ENCODE measurements around the gene SEC24C. TPM values are rescaled to one million over a fixed set of nuclear protein-coding genes. Genes with fewer than 3 reads are reported as not detected.

Gene SEC24C
- total RNA-seq, 1 donor from 2014 or later, result 99.0 TPM

GRCh38 chr10:73814896-73815718 is 70.9 kb downstream of the SEC24C start:
- no peaks in the 10 kb centered on the region for H3K9me3 ChIP-seq (ENCODE audit: insufficient read depth, low read depth, low read length)
- no peak for FAIRE-seq
- H3K4me1 Mint-ChIP-seq (ENCODE audit: low read depth, unreplicated experiment), result peaks cover 11% of the 10 kb centered on the region

GRCh38 chr10:73815719-73816030 is 71.5 kb downstream of the SEC24C start:
- H2AFZ ChIP-seq (ENCODE audit: low read depth, low read length), result no peak overlapping the region
- H3K4me3 Mint-ChIP-seq (ENCODE audit: unreplicated experiment), result peak overlapping the region; percentile 29
- peaks cover 4% of the 10 kb centered on the region for H3K36me3 ChIP-seq (ENCODE audit: insufficient read depth, low read length)
- H3K27ac Mint-ChIP-seq (ENCODE audit: unreplicated experiment), result peak overlapping the region; percentile 83
- FAIRE-seq (no peak), DNase-seq (ENCODE audit: low read depth) (no peak)
- H3K27ac ChIP-seq (ENCODE audit: low read depth, low read length), result peak overlapping the region; percentile 32
- no peaks in the 10 kb centered on the region for H3K27me3 ChIP-seq (ENCODE audit: insufficient read depth, low read length)
- no peaks in the 10 kb centered on the region for H3K9me3 ChIP-seq (ENCODE audit: insufficient read depth, low read depth, low read length)
- H3K4me1 ChIP-seq (ENCODE audit: insufficient read depth, low read length), result peaks cover 22% of the 10 kb centered on the region
- peaks cover 9% of the 10 kb centered on the region for H3K4me1 Mint-ChIP-seq (ENCODE audit: low read depth, unreplicated experiment)
- H3K4me3 ChIP-seq (ENCODE audit: insufficient read depth, low read depth, low read length), result no peak overlapping the region
- peak overlapping the region; percentile 5 for H3K9ac ChIP-seq (ENCODE audit: low read length)
- H3K4me2 ChIP-seq (ENCODE audit: low read length), result peak overlapping the region; percentile 23
- no peaks in the 10 kb centered on the region for H3K9me3 Mint-ChIP-seq (ENCODE audit: unreplicated experiment)
- peaks cover 2% of the 10 kb centered on the region for H3K79me2 ChIP-seq (ENCODE audit: insufficient read depth, low read length)
- H3K27me3 Mint-ChIP-seq (ENCODE audit: low read depth, unreplicated experiment), result no peaks in the 10 kb centered on the region
- H3K36me3 Mint-ChIP-seq (ENCODE audit: low read depth, unreplicated experiment), result peaks cover 17% of the 10 kb centered on the region
- no peak for TF ChIP-seq EZH2 (IDR thresholded peaks at IDR 0.05; ENCODE audit: insufficient read depth, low read length)
- no peak for TF ChIP-seq CTCF (IDR thresholded peaks at IDR 0.05; ENCODE audit: insufficient read depth, low read depth, low read length)
- H4K20me1 ChIP-seq (ENCODE audit: insufficient read depth, low read length), result no peaks in the 10 kb centered on the region

More at GRCh38 chr10:73814896-73815718, 70.9 kb downstream of the SEC24C start:
- Histone ChIP-seq H3K9ac (ENCODE audit: low read length) (peak overlapping the region; percentile 5), H3K4me1 (ENCODE audit: insufficient read depth, low read length) (peaks cover 26% of the 10 kb centered on the region), H3K27me3 (ENCODE audit: insufficient read depth, low read length) (no peaks in the 10 kb centered on the region), H3K4me2 (ENCODE audit: low read length) (no peak overlapping the region), H3K36me3 (ENCODE audit: insufficient read depth, low read length) (peaks cover 4% of the 10 kb centered on the region), H2AFZ (ENCODE audit: low read depth, low read length) (no peak overlapping the region), H3K4me3 (ENCODE audit: insufficient read depth, low read depth, low read length) (no peak overlapping the region), H3K27ac (ENCODE audit: low read depth, low read length) (no peak overlapping the region), H4K20me1 (ENCODE audit: insufficient read depth, low read length) (peaks cover under 1% of the 10 kb centered on the region), H3K79me2 (ENCODE audit: insufficient read depth, low read length) (peaks cover 6% of the 10 kb centered on the region)
- Mint-ChIP-seq H3K9me3 (ENCODE audit: unreplicated experiment) (no peaks in the 10 kb centered on the region), H3K4me3 (ENCODE audit: unreplicated experiment) (peak overlapping the region; percentile 11), H3K27ac (ENCODE audit: unreplicated experiment) (no peak overlapping the region), H3K27me3 (ENCODE audit: low read depth, unreplicated experiment) (no peaks in the 10 kb centered on the region), H3K36me3 (ENCODE audit: low read depth, unreplicated experiment) (peaks cover 20% of the 10 kb centered on the region)
- no peak for TF ChIP-seq EZH2 (IDR thresholded peaks at IDR 0.05; ENCODE audit: insufficient read depth, low read length)
- no peak for TF ChIP-seq CTCF (IDR thresholded peaks at IDR 0.05; ENCODE audit: insufficient read depth, low read depth, low read length)
- no peak for DNase-seq (ENCODE audit: low read depth)

All from astrocyte (in vitro differentiated cells and primary cell).